GM19035 (cell line): Measurements from ENCODE around the gene PLEKHG2.

ENCODE experiments used
- ATAC-seq: cut with Tn5 transposase; IDR thresholded peaks from one replicate; pipeline ENCODE4 v1.9.1; 2021; ENCODE audit not compliant: unreplicated experiment

PLEKHG2 gene

GRCh38 chr19:39415111-39416046 lies 2.9 kb downstream of the PLEKHG2 start:
- no peak for ATAC-seq

DNA sequence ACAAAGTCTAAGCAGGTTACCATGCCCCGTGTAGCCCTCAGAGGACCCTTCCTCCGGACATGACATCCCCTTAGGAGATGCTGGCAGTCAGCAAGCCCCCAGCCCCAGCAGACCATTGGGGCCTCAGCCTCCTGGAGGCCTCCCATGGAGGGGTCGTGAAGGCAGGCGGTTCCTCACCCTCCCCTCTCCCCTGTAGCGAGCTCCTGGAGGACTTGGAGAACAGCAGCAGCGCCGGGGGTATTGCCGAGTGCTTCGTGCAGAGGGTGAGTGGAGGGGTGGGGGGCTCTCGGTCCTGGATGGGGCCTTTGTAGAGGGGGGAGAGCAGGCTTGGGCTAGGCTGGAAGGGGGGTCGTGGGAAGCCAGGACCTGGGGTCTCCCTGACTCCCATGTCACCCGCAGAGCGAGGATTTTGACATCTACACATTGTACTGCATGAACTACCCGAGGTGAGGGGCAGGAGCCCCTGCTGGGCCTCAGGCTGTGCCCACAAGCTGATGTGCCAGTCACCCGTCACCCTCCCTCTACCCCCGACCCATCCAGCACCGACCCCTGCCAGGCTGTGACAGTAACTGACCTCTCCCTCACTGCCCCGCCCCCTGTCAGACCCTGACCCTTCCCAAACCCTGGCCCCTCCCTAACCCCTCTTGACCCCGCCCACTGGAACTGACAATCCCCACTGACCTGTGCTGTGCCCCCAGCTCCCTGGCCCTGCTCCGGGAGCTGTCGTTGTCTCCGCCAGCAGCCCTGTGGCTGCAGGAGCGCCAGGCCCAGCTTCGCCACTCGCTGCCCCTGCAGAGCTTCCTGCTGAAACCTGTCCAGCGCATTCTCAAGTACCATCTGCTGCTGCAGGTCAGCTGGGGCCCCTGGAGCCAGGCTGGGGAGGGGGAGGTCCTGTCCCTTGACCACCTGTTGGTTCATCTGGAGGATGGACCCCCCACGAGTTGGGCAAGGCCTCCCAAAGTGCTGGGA lies 4.0 kb downstream of the PLEKHG2 start:
- ATAC-seq: no peak

GRCh38 chr19:39417463-39418181 lies 5.2 kb downstream of the PLEKHG2 start:
- no peak for ATAC-seq

DNA sequence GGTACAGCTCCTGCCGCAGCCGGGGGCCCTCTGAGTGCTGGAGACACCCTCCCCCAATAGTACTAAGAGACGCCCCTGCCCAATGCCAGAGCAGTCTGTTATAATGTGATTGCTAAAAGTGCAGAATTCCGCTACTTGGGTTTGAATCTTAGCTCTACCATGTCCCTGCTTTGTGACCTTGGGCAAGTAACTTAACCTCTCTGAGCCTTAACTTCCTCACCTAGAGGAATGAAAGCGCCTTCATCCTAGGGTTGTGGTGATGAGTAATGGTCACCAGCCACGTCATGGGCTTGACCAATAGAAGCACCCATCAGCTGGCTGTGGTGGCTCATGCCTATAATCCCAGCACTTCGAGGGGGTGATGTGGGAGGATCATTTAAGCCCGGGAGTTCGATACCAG lies 6.5 kb downstream of the PLEKHG2 start:
- no peak for ATAC-seq

GRCh38 chr19:39420769-39421168 lies 8.3 kb downstream of the PLEKHG2 start:
- no peak for ATAC-seq

- ATAC-seq: no peak
Measured at GRCh38 chr19:39422020-39422419, 9.6 kb downstream of the PLEKHG2 start.

- no peak for ATAC-seq
Measured at GRCh38 chr19:39423258-39424086, 11.0 kb downstream of the PLEKHG2 start.

DNA sequence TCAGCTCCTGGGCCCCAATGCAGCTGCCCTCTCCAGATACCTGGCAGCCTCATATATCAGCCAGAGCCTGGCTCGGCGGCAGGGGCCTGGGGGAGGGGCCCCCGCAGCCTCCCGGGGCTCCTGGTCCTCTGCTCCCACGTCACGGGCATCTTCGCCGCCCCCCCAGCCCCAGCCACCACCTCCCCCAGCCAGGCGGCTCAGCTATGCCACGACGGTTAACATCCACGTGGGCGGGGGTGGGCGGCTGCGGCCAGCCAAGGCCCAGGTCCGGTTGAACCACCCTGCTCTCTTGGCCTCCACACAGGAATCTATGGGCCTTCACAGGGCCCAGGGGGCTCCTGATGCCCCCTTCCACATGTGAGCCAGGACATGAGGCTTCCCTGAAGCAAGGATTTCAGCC lies 12.5 kb downstream of the PLEKHG2 start:
- ATAC-seq: no peak

DNA sequence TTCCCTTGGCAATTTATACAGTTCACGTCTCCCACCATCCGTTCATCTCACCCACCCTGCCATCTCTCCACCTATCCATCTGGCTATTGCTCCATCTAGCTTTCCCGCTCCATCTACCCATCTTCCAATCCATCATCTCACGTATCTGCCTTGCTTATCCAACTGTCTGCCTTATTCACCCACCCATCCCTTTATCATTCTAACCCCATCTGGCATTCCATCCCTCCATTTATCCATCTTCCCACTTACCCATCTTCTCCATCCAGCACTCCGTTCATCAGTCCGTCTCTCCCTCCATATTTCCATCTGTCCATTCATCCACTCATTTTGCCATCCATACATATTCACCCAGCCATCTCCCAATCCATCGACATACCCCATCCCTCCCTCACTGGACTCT lies 13.3 kb downstream of the PLEKHG2 start:
- ATAC-seq: no peak

DNA sequence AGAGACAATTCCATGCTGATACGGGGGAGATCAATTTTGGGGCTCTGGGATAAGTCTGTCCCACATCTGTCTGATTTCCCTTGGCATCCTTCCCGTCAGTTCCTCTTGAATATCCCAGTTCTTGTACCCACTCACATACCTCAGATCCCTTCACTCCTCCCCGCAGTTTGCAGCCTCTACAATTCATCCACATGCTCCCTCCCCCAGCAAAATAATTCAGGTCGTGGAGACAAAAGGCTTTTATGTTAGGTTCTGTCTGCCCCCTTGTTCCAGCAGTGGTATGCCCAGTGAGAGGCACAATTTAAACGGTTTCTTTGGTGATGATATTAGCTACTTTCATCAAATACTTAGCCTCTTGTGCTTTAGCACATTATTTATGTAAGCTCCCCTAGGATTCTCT lies 13.7 kb downstream of the PLEKHG2 start:
- ATAC-seq: no peak

DNA sequence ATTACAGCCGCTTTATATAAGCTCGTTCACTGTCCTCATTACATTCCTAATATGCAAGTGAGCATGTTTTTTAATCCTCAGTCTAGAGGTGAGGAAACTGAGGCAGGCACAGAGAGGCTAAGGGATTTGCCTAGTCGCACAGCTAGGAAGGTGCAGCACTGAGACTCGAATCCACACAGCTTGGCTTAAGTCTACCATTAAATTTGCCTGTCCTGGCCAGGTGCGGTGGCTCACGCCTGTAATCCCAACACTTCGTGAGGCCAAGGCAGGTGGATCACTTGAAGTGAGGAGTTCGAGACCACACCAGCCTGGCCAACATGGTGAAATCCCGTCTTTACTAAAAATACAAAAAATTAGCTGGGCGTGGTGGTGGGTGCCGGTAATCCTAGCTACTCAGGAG lies 15.2 kb downstream of the PLEKHG2 start:
- no peak for ATAC-seq

DNA sequence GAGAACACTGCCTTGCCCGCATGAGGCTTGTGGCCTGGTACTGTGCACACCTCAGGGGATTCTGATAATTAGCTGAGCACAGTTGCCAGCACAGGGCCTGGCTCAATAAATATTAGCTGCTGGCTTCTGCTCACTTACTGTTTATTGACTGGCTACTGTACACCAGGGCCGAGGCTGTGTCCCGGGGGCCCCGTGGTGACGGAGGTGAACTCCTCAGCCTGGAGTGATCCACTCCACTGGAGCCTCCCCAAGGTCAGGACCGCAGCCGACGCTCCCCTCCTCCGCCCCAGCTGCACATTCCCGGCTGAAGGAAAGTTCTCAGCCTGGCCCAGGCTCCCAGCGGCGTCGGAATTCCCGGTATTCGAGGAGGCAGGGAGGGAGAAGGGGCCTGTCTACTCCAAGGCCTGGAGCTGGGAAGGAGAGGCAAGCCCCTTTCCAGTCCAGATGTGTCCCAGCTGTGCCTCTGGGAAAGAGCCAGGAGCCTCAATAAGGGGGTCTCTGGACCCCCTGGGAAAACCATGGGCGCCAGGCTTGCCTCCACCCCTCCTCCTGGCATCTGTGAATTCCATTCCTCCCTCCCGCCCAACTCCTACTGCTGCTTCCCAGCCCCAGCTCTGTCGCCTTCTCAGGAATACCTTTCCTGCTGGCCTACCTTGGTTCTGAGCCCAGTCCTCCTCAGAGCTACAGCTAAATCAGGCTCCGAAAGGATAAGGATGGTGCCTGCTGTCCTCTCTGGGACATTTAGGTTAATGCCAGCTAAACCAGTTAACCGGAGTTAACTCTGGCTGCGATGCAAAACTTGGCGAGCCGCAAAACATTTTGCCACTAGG lies 16.0 kb downstream of the PLEKHG2 start:
- ATAC-seq: no peak

DNA sequence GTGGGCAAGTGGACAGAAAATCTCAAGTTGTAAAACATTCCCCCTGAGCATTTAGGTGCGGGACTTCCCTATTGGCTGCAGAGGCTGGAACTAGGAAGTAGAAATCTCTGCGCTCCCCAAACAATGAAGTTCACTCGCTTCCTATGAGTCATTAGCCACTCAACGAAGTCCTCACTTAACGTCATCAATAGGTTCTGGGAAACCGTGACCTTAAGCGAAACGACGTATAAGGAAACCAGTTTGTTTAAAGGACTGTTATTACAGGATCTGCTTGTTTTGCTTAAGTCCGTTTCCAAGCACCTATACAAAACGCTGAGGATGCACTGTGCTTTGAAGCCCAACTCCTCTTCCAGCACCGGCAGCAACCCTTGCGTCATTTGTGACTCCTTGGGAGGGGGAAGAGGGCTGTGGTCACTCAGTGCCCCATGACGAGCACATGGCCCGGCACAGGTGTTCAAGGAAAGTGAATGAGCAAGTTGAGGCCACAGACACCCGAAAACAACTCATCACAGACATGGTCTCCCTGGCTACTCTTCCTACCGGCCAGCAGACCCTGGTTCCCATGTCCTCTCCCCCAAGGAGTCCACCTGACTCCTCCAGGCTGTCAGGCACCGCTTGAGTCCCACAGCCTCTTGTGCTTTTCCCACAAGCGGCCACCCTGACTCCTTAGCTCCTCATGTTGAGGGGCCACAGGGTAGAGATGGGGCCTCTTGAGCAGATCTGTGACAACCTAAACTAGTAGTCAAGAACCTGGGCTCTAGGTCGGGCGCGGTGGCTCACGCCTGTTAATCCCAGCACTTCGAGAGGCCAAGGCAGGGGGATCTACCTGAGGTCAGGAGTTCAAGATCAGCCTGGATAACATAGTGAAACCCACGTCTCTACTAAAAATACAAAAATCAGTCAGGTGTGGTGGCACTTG lies 18.5 kb downstream of the PLEKHG2 start:
- peak; percentile 46 for ATAC-seq

DNA sequence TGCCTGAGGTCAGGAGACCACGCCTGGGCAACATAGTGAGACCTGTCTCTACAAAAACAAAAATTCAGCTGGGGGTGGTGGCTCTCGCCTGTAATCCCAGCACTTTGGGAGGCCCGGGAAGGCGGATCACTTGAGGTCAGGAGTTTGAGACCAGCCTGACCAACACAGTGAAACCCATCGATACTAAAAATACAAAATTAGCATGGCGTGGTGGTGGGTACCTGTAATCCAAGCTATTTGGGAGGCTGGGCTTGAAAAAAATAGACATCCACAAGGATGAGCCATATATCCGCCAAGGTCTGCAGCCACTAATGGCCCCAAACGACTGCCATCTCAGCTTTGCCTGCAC lies 20.2 kb downstream of the PLEKHG2 start:
- no peak for ATAC-seq

- ATAC-seq: no peak
Measured at GRCh38 chr19:39433480-39434079, 21.1 kb downstream of the PLEKHG2 start.

DNA sequence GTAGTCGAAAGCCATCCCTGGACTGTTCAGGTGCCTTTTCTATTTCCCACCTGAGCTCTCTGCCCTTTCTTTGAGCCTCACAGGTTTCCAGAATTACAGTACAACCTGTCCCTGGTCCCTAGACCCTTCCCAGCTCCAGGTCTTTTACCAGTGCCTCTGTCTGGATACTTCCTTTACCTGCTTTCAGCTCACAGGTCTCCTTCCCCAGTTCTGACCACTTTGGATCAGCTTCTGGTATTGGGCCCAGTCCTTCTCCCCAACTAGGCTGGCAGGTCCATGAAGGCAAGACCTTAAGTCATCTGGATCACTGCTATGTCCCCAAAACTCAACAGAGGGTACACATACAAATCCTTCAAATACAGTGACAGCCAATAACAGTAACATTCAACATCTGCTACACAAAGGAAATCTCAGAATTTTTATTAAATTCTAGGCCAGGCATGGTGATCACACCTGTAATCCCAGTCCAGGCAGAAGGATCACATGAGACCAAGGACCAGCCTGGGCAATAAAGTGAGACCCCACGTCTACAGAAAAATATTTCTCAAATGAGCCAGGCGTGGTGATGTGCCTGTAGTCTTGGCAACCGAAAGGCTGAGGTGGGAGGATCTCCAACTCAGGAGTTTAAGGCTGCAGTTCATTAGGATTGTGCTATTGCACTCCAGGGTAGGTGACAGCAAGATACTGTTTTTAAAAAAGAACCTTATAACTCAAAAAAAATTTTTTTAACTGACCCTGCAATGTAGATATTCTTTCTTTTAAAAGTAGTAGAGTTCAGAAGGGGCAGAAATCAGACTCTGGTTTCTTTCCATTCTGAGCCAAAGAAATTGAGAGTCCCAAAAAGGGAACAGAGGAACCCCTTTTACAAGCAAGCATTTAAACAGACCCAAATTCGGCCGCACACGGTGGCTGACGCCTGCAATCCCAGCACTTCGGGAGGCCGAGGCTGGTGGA lies 21.9 kb downstream of the PLEKHG2 start:
- ATAC-seq: no peak
